HPDE6-E6E7 (cell line): Measurements from ENCODE around the gene KCND3.

Source experiments
- DNase-seq: peaks from one replicate; pipeline ENCODE4 v3.0.0; 2011; ENCODE audit warnings: missing footprints; ENCODE audit errors: extremely low spot score

Gene KCND3

GRCh38 chr1:111778066-111778465 lies 211.4 kb downstream of the KCND3 start:
- DNase-seq = no peak

DNA sequence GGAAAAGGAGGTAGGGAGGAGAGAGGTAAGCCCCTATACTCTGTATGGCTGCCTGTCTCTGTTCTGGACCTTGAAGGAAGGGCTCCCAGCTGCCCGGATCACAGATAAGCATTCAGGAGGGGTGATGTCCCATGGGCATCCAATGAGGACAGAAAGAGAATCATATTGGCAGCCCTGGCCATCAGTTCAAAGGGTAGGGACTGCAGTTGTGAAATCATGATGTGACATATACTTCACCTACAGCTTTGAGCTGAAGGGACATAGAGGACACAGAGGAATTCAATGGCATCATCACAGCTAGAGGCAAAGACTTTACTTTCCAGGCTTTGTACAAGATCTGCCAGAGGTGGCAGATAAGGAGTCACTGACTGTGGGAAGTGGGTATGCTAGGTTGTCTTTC lies 212.2 kb downstream of the KCND3 start:
- no peak for DNase-seq

DNA sequence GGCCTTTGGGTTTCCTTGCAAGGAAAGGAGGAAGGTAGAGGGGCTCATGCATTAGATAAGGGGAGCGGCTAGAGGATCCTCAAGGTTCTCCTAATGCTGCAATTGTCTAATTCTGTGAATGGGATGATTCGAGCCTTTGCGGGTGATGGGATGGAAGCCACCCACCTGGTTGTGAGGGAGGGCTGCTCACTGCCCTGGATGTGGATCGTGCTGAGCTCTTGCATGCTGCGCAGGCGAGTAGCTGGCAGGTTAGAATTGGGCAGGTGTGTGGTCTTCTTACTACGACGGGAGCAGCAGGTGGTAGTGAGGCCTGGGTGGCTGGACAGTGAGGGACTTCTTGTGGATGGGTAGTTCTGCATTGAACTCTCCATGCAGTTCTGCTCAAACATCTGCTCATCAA lies 212.6 kb downstream of the KCND3 start:
- no peak for DNase-seq

GRCh38 chr1:111776391-111776790 lies 213.1 kb downstream of the KCND3 start:
- no peak for DNase-seq

GRCh38 chr1:111775966-111776365 lies 213.5 kb downstream of the KCND3 start:
- DNase-seq = no peak

DNA sequence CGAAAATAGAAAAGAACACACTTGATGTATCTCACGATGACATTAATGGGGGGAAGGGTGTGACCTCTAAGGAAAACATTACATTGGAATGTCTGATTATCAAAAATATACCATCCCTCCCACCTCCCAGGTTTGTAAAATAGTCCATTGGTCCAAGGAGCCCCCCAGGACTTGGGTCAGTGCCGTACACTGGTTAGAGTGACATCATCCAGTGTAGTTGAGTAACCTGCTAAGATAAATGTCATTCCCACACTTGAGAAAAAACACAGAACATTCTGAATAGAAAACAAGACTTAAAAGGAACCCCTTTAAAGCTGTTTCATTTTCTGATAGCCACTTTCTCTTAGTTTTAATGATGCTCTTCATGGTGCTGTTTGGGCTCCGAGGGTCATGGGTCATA lies 218.6 kb downstream of the KCND3 start:
- DNase-seq = no peak

DNA sequence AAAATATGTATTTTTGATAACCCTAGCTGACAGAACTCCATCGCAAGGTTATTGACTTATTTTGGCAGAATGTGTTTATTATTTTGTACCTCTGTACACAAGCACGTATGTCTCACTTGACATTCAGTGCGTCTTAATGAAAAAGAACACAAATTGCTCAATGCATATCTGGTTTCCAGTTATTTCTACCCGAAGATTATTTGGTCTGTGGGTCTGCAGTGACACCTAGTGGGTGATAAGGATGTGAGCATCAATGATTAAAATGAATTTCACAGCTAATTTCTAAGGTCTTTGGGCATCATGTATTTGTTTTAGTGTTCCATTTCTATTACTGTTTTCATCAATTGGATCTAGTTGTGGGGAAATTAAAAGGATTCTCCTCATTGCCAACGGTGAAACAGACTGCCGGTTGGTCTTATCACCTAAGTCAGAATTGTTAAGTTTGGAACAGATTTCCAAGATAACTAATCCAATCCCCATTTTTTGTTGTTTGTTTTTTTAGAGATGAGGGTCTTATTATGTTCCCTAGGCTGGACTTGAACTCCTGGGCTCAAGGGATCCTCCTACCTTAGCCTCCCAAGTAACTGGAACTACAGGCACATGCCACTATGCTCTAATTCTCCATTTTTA lies 219.8 kb downstream of the KCND3 start:
- peak; percentile 40 for DNase-seq

DNA sequence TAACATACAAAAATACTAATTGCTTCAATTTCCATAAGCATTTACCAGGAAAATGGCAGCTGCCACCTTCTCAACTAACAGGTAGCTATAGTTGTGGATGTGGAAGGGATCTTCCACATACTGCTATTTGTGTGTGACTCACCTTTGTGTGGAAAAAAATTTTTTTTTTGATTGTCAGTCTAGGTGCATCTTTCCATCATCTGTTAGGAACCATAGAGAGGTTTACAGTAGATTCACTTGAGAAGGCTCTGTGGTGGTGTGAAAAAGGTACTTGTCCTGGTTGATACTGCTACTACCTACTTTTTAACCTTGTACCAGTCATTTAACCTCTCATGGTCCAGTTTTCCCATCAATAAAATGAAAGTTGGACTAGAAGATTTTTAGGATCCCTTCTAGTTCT lies 220.8 kb downstream of the KCND3 start:
- DNase-seq = no peak

GRCh38 chr1:111768023-111768422 lies 221.4 kb downstream of the KCND3 start:
- DNase-seq = no peak

- DNase-seq = no peak
Observed at GRCh38 chr1:111762332-111762731, 227.1 kb downstream of the KCND3 start.

- no peak for DNase-seq
Observed at GRCh38 chr1:111761717-111762116, 227.8 kb downstream of the KCND3 start.

- no peak for DNase-seq
Observed at GRCh38 chr1:111758373-111758772, 231.1 kb downstream of the KCND3 start.

- DNase-seq = no peak
Observed at GRCh38 chr1:111756124-111756513, 233.3 kb downstream of the KCND3 start.

GRCh38 chr1:111755331-111756123 lies 233.9 kb downstream of the KCND3 start, which contains the start of gene DDX20:
TSS of gene DDX20 (plus strand) at chr1:111755901. CDS start at chr1:111755925, 24 bp downstream.
- DNase-seq = peak; percentile 89

DNA sequence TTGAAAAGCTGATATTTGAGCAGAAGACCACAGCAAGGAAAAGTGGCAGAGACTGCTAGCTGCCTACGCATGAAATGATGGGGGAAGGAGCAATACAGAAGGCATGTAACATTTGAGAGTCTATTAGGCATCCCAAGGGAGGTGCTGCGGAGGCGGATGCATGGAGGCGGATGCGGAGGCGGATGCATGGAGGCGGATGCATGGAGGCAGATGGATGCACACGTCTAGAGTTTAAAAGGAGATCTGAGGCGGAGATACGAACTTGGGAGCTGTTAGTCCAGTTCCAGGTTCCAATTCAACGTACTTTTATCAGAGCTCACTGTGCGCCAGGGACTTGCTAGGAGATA lies 234.5 kb downstream of the KCND3 start:
- DNase-seq = peak; percentile 29

- DNase-seq = no peak
Observed at GRCh38 chr1:111751906-111752575, 237.4 kb downstream of the KCND3 start.

DNA sequence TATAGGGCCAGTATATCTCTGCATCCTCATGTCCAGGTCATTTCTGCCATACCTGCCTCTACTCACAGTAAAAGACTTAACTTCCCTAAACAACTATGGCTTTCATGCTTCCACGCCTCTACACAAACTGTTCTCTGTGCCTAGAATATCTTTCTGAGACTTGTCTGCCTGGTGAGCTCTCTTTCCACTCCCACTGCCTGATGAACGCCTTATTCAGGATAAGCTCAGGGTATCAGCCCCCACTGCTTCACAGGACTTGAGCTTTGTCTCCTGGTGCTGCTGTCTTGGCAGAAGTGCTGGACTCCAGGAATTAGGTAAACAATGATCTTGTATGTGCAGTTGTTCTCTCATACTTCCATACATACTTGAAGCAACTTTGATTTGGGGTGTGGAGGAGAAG lies 238.6 kb downstream of the KCND3 start:
- DNase-seq = no peak

- DNase-seq = no peak
Observed at GRCh38 chr1:111749628-111750027, 239.8 kb downstream of the KCND3 start.

DNA sequence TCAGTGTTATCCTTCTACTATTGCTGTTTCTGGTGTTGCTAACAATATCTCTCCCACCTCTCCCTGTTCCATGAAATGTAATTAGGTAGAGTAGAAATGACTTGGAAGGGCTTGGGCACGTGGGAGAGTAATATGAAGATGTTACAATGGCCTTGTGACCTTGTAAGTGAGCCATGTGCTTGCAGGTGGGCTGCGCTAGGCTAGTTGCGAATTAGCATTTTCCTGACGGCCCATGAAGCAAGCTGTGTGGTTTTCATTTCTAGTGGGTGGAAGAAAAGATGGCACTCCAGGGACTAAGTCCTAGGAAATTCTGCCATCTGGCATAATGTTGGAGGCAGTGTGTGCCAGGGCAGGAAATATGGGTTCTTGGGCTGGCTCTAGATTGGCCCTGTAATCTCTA lies 241.5 kb downstream of the KCND3 start:
- no peak for DNase-seq

DNA sequence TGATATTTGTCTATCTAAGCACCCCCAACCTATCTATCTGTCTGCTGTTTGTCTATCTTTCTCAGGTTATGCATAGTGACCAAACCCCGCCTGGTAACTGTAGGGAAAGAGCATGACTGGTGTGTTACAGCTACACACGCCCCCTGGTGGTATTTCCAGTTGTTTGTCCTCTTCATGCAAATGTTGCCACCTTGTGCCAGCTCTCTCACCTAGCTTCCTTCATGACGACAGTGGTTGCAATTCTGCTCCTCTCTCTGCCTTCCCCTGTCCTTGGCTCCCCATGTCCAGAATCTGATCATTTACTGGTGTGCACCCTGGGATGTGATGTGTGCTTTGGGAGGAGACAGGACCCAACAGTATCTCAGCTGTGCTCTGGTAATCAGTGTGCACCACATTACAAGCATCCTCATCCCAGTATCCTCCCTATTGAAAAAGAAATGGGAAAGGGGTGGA lies 242.2 kb downstream of the KCND3 start:
- peak; percentile 43 for DNase-seq

DNA sequence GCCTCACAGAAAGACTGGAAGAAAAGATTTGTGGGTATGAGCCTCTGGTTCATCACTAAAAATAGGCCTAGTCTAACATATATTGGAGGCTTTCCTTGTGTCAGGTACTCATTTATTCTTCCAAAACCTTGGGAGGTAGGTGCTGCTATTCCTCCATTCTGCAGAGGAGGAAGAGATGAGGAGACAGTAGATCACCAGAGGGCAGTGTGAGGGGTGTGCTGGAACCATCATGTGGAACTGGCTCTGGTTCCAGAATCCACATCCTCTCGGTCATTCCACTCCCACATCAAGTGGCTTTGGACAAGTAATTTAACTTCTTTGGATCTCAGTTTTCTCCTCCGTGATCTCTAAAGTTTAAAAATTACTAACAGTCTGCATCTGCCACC lies 242.9 kb downstream of the KCND3 start:
- no peak for DNase-seq

GRCh38 chr1:111745675-111746613 lies 243.5 kb downstream of the KCND3 start:
- no peak for DNase-seq
